ENCODE results near the gene SCUBE1.

SCUBE1 gene

DNA sequence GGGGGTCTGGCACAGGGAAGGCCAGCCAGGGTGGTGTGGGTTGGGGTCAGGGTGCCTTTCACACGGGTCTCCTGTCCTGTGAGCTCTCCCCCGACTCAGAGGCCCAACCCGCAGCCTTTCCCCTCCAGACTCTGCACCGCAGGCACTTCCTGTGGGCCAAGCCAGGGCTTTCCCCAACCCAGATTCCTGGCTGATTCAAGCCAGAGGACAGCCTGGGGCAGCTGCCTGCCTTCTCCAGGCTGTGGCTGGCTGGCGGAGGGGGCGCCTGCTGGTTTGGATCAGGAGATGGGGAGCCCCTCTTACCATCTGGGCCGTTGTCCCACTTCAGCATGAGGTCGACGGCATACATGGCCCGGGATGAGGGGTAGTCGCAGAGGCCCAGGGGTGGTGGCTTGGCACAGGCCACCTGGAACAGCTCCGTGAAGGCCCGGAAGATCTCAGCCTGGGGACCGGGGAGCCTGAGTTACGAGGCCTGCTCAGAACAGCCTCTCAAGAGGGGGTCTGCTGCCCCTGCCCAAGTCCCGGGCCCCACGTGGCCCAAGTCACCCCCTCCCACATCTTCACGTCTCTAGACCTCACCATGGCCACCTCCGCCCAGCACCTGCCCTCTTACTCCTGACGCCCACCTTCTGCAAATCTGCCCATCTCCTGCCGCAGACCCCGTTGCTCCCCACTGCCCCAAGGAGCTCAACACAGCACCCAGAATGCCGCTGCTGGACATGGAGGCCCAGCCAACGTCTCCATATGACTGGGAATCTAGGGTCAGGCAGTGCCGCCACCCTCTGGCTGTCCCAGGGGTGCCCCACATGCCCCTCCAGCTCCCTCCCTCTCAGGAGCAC is 174.5 kb downstream of the SCUBE1 start:
- H3K4me2 ChIP-seq (ENCODE audit: low read depth, low read length, poor library complexity, severe bottlenecking) = no peak overlapping the region
- no peaks in the 10 kb centered on the region for H3K79me2 ChIP-seq (ENCODE audit: insufficient read depth, low read length)
- H3F3A ChIP-seq (ENCODE audit: low read depth) = no peaks in the 10 kb centered on the region
- TF ChIP-seq CTCF (conservative IDR thresholded peaks at IDR 0.05; ENCODE audit: low read length) = no peak
- TF ChIP-seq EZH2phosphoT487 (IDR thresholded peaks at IDR 0.05; ENCODE audit: borderline replicate concordance) = no peak
- H4K20me1 ChIP-seq (ENCODE audit: insufficient read depth, low read length, poor library complexity, severe bottlenecking) = no peaks in the 10 kb centered on the region
- no peaks in the 10 kb centered on the region for H3K9me3 ChIP-seq (ENCODE audit: insufficient read depth, low read depth, low read length)
- no peaks in the 10 kb centered on the region for H3K9me2 ChIP-seq (replicated peaks; ENCODE audit: low read depth, low read length)
- peaks cover 5% of the 10 kb centered on the region; the same call in 1 of the 2 replicates for H3K36me3 ChIP-seq (ENCODE audit: insufficient read depth, low read length)
- peaks cover 26% of the 10 kb centered on the region for H3K4me1 ChIP-seq (ENCODE audit: insufficient read depth, low read length, poor library complexity, severe bottlenecking)
- no peak overlapping the region for H2AFZ ChIP-seq (ENCODE audit: low read length)
- H3K27me3 ChIP-seq (ENCODE audit: insufficient read depth, low read length, poor library complexity, severe bottlenecking) = no peaks in the 10 kb centered on the region
- no peak overlapping the region for H3K9ac ChIP-seq (ENCODE audit: low read depth, low read length, poor library complexity, severe bottlenecking)
- H3K4me3 ChIP-seq (ENCODE audit: low read length, poor library complexity, severe bottlenecking) = no peak overlapping the region

- Histone ChIP-seq H3K36me3 (ENCODE audit: insufficient read depth, low read length) (peaks cover 5% of the 10 kb centered on the region; the same call in 1 of the 2 replicates), H3F3A (ENCODE audit: low read depth) (no peaks in the 10 kb centered on the region)
Measured at GRCh38 chr22:43167001-43167589, 176.1 kb downstream of the SCUBE1 start.

More at GRCh38 chr22:43167001-43167589, 176.1 kb downstream of the SCUBE1 start:
- Histone ChIP-seq H3K9me2 (replicated peaks; ENCODE audit: low read depth, low read length) (no peaks in the 10 kb centered on the region), H3K9me3 (ENCODE audit: insufficient read depth, low read depth, low read length) (no peaks in the 10 kb centered on the region), H3K27me3 (ENCODE audit: insufficient read depth, low read length, poor library complexity, severe bottlenecking) (no peaks in the 10 kb centered on the region), H2AFZ (ENCODE audit: low read length) (no peak overlapping the region), H3K4me3 (ENCODE audit: low read length, poor library complexity, severe bottlenecking) (no peak overlapping the region), H3K9ac (ENCODE audit: low read depth, low read length, poor library complexity, severe bottlenecking) (no peak overlapping the region), H3K4me2 (ENCODE audit: low read depth, low read length, poor library complexity, severe bottlenecking) (no peak overlapping the region), H3K4me1 (ENCODE audit: insufficient read depth, low read length, poor library complexity, severe bottlenecking) (peaks cover 23% of the 10 kb centered on the region), H3K79me2 (ENCODE audit: insufficient read depth, low read length) (no peaks in the 10 kb centered on the region), H4K20me1 (ENCODE audit: insufficient read depth, low read length, poor library complexity, severe bottlenecking) (no peaks in the 10 kb centered on the region)
- no peak for TF ChIP-seq CTCF (conservative IDR thresholded peaks at IDR 0.05; ENCODE audit: low read length)
- TF ChIP-seq EZH2phosphoT487 (IDR thresholded peaks at IDR 0.05; ENCODE audit: borderline replicate concordance) = no peak

Measured in Loucy (cell line).